GM21528 (cell line): ENCODE measurements around the gene ERO1B.
"Not testable (repeated sequence)": the region's sequence is repeated elsewhere in the genome, so short reads cannot be mapped to it uniquely, and the experiment has no call there.

Experiments used
- ATAC-seq: cut with Tn5 transposase; IDR thresholded peaks from one replicate; pipeline ENCODE4 v1.9.1; 2021; ENCODE audit warnings: mild to moderate bottlenecking, moderate library complexity; ENCODE audit not compliant: unreplicated experiment, low FRiP score

The ERO1B gene

DNA sequence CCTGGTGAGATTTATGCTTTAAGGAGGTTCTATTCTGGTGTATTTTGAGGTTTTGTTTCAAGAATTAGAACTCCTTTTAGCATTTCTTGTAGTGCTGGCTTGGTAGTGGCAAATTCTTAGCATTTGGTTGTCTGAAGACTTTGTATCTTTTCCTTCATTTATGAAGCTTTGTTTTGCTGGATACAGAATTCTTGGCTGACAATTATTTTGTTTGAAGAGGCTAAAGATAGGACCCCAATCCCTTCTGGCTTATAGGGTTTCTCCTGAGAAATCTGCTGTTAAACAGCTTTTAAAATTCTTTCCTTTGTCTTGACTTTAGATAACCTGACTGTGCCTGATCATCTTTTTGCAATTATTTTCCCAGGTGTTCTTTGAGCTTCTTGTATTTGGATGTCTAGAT is 80.8 kb downstream of the ERO1B start:
- no peak for ATAC-seq

DNA sequence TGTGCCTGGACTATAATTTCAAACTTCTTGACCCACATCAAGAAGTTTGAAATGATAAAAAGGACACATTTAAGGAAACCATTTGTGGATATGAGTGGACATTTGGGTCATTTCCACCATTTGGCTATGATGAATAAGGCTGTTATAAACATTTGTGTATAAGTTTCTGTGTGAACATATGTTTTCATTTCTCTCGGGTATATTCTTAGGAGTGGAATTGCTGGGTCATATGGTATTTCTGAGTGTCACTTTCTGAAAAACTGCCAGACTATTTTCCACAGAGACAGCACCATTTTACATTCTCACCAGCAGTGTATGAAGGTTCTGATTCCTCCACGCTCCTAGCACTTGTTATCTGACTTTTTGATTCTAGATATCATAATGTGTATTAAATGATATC is 88.6 kb downstream of the ERO1B start:
- ATAC-seq, result no peak

DNA sequence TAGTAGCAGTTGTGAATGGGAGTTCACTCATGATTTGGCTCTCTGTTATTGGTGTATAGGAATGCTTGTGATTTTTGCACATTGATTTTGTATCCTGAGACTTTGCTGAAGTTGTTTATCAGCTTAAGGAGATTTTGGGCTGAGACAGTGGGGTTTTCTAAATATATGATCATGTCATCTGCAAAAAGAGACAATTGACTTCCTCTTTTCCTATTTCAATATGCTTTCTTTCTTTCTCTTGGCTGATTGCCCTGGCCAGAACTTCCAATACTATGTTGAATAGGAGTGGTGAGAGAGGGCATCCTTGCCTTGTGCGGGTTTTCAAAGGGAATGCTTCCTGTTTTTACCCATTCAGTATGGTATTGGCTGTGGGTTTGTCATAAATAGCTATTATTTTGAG is 93.7 kb downstream of the ERO1B start:
- ATAC-seq, result not testable (repeated sequence)

DNA sequence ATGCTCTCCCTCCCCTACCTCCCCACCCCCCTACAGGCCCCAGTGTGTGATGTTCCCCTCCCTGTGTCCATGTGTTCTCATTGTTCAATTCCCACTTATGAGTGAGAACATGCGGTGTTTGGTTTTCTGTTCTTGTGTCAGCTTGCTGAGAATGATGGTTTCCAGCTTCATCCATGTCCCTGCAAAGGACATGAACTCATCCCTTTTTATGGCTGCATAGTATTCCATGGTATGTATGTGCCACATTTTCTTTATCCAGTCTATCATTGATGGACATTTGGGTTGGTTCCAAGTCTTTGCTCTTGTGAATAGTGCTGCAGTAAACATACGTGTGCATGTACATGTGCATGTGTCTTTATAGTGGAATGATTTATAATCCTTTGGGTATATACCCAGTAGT is 95.3 kb downstream of the ERO1B start:
- not testable (repeated sequence) for ATAC-seq

DNA sequence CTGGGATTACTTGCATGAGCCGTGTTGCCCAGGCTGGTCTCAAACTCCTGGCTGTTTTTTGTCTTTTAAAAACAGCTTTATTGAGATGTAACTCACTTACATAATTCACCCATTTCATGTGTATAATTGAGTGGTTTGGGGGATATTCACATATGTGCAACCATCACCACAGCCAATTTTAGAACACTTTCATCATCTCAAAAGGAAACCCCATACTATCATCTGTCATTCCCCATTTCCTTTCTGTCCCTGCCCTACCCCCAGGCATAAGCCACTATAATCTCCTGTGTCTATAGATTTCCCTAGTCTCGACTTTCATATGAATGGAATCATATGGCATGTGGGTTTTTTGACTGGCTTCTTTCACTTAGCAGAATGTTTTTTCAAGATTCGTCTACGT is 96.1 kb downstream of the ERO1B start:
- ATAC-seq, result no peak

DNA sequence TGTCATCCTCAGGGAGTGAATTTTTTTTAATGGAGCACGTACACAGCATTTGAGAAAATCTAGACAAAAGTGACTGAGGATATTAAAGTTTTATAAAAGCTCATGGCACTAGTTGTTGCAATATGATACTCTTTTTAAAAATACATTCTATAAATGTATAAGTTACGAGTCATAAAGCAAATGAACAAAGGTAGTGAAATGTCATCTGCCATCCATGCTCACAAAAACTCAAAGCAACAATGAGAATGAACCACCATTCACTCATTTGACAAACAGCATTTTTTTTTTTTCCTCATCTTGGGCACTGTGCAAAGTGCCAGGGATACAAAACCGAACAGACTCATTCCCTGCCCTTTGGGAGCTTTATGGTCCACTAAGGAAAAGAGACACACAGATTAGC is 100.7 kb downstream of the ERO1B start:
- no peak for ATAC-seq

DNA sequence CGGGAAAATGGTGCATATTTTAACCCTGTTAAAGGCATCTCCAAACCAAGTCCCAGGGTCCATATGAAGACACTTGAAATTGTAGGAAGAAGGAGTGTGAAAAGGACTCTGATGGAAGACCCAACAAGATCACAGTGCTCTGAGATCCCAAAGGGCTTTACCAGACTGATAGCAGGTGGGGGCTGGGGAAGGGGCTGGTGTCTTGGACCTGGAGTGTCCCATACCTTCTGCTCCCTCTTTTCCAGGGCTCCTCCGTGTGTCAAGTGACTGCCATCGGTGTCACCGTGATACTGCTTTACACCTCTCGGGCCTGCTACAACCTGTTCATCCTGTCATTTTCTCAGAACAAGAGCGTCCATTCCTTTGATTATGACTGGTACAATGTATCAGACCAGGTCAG is 102.1 kb downstream of the ERO1B start:
- no peak for ATAC-seq

DNA sequence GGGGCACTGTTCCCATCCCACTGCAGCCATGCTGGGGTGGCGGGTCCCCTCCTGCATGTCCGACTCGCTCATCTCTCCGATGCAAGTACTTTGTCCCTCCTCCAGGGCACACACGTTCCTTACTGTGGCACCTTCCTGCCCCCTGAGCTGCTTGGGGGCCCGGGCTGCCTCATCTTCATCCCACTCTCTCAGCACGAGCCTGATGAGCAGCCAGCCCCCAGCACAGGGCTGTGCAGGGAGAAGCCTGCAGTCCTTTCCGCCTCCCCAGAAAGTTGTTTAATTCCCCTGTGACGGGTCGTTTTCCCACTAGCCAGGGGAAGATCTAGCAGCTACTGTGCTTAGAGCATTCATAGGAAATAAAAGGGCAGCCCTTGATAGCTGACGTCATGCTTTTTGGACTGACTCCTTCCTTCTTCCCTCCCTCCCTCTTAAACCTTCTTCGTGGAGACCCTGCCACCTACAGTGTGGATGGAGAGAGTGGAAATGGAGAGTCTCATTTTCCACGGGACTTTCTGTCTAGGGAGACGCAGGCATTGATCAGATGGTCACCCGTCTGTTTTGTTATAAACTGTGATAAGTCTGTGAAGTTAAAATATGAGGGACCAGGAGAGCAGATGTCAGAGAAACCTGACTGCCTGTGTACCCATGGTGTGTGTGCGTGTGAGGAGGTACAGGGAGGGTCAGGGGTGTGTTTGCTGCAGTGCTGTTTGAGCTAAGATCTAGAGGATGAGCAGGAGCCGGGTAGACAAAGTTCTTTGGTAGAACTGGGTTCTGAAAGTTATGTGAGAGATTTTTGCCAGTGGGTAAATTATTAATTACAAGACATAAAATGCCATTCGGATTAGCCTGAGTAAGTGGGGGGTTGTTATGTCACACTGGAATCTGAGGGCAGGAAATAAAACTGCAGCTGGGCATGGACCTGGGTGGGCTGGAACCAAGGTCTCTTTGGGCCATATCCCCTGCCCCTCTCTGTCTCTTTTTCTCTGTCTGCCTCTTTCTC is 105.1 kb downstream of the ERO1B start:
- ATAC-seq, result no peak

DNA sequence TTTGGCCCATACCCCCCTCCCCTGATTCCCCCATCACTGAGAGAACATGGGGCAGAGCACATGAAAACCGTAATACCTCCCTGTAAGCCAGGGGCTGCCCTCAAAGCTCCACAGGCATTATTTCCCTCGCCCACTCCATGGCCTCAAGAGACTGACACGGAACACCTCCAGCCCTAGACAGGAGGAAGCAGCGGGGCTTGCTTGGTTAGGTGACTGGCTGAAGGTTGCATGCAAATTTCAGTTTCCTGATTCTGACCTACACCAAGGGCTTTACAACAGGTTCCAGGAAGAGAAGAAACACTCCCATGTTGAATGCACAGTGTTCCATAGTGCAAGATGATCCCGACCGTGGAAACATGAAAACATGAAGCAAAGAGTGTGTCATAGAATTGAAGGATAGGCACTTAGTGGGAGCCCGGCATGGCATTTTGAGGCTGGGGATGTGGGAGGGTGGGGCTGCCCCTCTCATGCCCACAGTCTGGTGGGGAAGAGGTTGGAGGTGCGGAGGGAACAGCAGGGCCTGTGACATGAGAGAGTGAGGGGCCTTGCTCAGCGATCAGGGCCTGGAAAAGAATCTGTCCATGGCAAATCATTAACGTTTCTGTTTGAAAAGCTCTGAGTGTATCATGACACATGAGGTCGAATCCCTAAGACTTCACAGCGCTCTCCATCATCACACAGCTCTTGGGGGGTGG is 106.0 kb downstream of the ERO1B start:
- no peak for ATAC-seq

DNA sequence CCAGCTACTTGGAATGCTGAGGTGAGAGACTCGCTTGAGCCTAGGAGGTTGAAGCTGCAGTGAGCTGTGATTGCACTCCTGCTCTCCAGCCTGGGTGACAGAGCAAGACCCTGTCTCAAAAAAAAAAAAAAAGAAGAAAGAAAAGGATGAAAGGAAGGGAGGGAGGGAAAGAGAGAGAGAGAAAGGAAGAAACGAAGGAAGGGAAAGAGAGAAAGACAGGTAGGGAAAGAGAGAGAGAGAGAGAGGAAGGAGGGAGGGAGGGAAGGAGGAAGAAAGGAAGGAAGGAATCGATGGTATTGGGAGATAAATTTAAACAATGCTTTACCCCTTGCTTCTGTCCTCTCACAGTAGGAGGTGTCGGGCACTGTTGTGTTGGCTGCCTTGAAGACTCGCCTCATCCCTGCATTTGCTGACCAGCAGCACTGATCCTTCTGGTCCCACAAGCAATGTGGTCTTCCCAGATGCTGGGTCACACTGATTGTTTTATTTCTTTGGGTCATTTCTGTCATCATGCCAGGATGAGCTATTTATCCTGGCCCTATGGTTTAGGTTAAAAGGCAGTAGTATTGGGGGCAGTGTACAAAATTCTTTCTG is 108.5 kb downstream of the ERO1B start:
- no peak for ATAC-seq

DNA sequence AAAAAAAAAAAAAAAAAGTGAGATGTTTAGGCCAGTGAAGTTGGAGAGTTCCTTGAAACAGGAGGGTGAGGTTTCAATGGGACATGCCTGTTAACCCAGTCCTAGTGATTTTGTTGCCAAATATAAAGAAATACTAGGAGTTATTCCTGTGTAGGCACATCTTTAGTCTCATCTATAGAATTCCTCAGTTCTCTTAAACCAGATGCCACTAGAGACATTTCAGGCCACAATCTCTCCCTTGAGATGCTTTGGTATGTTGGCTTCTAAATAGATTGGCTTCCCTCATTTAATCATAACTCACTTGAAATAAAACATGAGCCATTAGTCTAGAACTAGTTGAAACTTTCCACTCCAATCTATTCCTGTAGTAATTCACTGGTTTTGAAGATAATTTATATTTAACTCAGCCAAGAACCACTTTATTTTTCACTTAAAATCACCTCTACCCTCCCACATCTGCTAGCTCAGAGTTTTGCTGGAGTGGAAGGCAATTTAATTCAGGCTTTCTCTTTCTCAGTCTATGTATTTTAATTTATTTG is 109.6 kb downstream of the ERO1B start:
- no peak for ATAC-seq

DNA sequence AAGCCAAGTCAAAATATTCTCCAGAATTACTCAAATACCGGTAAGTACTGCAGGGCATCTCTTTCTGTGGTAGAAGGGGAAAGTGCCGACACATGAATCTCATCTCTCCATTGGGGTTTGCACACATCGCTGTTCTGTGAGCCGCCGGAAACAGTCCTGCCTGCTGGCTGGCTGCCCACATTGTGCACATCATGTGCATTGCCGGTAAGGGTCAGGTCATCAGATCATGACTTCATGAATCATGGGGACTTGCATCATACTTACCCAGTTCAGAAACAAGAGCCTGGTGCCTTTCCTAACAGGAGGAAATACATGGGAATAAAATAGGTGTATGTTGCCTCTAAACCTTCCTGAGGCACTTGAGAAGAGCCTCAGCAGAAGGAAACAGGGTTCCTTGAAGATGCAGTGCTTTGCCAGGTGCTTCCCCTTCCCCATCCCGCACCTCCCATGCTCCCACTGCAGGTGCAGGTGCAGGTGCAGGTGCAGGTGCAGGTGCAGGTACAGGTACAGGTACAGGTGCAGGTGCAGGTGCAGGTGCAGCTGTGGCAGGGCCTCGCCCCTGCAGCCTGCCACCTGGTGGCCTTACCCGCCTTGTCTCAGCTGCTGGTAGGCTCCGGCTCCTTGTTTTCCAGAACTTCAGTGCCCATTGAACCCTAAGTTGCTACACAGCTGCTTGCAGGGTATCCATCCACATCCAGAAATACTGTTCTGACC is 112.9 kb downstream of the ERO1B start:
- peak; percentile 72 for ATAC-seq

DNA sequence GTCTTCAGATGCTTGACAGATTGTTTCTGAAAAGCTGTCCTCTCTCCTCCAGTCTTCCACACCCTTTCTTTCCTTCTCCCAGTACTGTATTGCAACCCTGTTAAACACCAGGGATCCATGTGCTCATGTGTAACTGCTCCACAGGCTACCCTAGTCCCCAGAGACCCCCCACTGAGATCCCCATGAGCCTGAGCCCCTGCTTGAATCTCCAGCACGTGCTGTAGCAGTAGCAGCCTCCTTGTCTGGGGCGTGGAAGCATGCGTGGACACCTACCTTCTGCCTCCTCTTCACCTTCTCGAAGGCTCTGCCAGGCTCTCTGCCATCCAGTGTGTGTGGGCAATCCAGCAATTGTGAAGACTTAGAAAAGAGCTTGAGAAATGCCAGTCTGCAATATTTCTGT is 114.2 kb downstream of the ERO1B start:
- ATAC-seq, result no peak

DNA sequence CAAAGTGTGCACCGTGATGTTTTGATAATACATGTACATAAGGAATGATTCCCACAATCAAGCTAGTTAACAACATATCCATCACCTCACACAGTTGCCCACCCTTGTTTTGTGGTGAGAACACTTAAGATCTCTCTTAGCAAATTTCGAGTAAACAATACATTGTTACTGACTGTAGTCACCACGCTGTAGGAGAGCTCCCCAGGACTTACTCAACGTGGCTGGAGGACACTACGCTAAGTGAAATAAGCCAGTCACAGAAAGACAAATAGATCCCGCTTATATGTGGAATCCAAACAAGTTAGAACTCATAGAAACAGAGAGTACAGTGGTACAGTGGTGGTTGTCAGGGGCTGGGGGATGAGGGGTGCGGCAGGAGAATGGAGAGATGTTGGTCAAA is 114.6 kb downstream of the ERO1B start:
- no peak for ATAC-seq

DNA sequence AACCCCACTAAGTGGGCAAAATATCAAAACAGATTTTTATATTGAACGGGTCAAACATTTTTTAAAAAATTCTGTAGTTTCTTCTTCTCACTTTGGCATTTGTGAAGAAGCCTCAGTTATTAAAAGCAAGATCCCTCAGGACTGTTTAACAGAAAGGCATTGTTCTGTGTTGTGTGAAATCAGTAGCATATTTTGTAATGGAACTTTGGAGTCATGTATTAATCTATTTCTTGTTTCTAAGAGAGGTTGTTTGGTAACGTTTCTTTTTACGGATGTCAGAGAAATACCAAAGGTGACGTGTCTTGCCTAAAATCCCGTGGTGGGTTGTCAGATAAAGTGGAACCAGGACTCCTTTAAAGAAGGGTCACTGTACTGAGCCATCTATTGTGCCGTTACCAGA is 115.7 kb downstream of the ERO1B start:
- ATAC-seq, result no peak
